Daoy (cell line): ENCODE measurements around the gene FOLR2. TPM values are rescaled to one million over a fixed set of nuclear protein-coding genes. Genes with fewer than 3 reads are reported as not detected.
A peak's percentile ranks its signal among the peaks of the same experiment; 100 is the strongest.
"Not testable (repeated sequence)": the region's sequence is repeated elsewhere in the genome, so short reads cannot be mapped to it uniquely, and the experiment has no call there.

Source experiments
- DNase-seq: peaks from one replicate; pipeline ENCODE4 v3.0.0-alpha.2; 2015; ENCODE audit warnings: low read depth
- total RNA-seq: library from RNA; depleted of rRNA; stranded (reverse); fragments of >200 nt; shearing (Covaris generic); gene quantifications from 2 replicates; pipeline ENCODE4 v1.2.3, GENCODE V29; 2014; rRNA removed

The FOLR2 gene
- not detected in 2 replicates for total RNA-seq

DNA sequence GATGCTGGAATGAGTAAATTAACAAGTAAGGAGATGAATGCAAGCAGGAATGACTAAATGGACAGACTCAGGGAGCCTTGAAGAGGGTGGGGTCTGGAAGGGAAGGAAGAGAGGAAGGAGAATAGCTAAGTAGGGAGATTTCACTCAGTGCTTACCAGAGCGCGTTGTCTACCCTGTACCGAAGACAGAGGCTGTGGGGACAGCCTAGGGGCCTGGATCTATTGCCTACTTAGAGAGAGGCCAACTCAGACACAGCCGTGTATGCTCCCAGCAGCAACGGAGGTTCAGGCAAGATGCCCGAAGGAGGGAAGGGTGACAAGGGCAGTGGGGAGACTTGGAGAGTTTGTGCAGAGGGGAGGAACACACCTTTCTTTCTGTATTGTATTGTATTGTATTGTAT lies at the start of gene FOLR2:
TSS of gene FOLR2 (plus strand) at position 157 of the 400 bp plus-strand sequence. CDS start 1,791 bp downstream, outside the sequence.
- no peak for DNase-seq

DNA sequence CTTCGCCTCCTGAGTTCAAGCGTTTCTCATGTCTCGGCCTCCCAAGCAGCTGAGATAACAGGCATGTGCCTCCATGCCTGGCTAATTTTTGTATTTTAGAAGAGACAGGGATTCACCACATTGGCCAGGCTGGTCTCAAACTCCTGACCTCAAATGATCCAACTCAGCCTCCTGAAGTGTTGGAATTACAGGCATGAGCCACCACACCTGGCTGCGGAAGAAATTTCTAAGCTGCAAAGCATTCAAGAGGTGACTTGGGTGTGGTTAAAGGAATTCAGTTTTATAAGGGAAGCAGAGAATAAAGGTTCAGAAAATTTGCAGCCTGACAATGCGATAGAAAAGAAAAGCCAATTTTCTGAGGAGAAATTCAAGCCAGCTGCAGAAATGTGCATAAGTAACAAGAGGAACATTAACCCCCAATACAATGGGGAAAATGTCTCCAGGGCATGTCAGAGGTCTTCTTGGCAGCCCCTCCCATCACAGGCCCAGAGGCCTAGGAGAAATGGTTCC lies 47.5 kb upstream of the FOLR2 start:
- not testable (repeated sequence) for DNase-seq

DNA sequence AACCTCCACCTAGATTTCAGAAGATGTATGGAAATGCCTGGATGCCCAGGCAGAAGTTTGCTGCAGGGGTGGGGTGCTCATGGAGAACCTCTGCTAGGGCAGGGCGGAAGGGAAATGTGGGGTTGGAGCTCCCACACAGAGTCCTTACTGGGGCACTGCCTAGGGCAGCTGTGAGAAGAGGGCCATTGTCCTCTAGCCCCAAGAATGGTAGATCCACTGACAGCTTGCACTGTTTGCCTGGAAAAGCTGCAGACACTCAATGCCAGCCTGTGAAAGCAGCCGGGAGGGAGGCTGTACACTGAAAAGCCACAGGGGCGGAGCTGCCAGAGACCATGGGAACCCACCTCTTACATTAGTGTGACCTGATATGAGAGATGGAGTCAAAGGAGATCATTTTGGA lies 46.8 kb upstream of the FOLR2 start:
- DNase-seq: not testable (repeated sequence)

DNA sequence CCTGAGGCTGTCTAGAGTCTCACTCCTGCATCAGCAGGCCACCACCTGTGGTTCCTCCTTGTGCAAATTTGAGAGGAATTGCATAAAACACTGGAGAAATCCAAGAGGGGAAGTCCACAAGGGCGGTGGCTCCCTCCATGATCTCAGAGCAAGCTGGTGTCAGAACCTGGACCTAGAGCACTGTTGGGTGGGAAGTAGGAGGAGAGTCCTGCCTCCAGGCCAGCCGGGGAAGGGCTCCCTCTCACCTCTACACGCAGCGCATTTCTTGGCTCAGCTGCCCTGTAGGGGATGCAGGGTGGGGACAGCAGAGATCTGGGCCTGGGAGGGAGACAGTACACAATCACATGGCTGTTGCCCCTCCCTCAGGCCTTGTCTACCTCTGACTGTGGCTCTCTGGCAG lies 44.6 kb upstream of the FOLR2 start:
- DNase-seq: not testable (repeated sequence)

DNA sequence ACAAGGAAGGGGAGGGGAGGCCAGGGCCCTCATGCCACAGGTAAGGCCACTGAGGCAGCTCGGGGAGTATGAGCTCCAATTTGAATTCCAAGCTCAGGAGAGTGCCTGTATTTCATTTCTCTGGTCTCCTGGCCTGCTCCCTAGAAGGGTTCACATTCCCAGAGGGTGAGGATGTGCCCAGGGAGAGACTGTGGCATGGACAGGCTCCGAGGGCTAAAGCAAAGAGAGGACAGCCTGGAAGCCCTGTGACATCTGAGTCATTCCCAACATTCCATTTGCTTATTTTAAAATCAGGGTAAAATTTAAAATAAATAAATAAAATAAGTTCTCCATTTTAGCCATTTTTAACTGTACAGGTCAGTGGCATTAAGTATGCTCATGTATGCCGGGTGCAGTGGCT lies 43.3 kb upstream of the FOLR2 start:
- no peak for DNase-seq

DNA sequence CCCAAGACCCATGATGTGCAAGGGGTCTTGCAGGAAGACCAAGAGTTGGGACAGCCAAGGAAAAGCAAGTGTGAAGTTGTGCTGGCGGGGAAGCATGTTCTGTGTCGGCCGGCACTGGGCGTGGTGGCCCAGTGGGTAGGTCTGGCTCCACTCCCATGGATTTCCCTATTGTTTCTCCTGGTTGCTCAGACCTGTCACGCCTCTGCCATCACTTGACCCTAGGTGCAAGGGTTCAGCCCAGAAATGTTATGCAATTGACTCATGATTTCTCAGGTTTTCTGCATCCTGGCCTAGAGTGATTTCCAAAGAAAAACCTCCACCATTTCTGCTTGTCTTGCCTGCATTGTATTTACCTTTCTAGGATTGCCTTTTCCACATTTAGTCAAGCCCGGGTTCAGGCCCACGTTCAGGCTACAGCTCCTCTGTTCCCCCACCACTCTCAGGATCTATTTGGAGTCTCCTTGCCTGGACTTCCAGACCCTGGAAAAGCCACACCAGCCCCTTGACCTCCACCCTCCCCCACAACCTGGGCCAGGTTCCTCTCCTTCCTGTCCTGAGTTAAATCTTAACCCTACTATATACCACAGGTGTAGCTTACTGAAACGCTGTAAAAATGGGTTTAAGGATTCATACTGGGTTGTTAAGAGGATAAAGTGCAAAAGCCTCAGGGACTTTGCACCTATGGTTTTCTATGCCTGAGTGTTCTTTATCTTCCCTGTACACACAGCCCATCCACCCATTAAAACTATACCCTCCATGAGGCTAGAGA lies 42.1 kb upstream of the FOLR2 start:
- no peak for DNase-seq

DNA sequence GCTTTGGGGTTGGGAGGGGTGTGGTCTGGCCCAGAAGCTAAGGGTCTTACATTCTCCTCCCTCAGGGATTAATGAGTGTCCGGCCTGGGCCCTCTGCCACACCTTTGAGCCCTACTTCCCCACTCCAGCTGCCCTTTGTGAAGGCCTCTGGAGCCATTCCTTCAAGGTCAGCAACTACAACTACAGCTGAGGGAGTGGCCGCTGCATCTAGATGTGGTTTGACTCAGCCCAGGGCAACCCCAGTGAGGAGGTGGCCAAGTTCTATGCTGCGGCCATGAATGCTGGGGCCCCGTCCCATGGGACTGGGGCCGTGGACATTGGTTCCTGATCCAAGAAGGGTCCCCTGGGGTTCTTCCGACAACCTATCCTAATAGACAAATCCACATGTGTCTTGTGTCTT lies 38.9 kb upstream of the FOLR2 start:
- DNase-seq: no peak

DNA sequence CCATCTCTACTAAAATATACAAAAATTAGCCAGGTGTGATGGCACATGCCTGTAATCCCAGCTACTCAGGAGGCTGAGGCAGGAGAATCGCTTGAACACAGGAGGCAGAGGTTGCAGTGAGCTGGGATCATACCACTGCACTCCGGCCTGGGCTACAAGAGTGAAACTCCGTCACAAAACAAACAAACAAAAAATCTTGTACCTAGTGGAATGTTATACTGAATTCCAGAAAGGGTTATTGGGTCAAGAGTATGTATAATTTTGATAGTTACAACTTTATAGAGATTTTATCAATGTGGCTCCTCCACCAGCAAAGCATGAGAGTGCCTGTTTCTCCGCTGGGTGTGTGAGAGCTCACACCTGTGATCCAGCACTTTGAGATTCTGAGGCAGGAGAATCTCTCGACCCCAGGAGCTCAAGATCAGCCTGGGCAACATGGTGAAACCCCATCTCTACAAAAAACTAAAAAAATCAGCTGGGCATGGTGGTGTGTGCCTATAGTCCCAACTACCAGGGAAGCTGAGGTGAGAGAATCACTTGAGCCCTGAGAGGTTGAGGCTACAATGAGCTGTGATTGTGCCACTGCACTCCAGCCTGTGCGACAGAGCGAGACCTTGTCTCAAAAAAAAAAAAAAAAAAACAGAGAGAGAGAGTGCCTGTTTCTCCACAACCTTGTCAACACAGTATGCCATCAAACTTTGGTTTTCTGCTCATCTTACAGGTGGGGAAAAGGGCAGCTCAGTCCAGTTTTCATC lies 37.4 kb upstream of the FOLR2 start:
- no peak for DNase-seq

DNA sequence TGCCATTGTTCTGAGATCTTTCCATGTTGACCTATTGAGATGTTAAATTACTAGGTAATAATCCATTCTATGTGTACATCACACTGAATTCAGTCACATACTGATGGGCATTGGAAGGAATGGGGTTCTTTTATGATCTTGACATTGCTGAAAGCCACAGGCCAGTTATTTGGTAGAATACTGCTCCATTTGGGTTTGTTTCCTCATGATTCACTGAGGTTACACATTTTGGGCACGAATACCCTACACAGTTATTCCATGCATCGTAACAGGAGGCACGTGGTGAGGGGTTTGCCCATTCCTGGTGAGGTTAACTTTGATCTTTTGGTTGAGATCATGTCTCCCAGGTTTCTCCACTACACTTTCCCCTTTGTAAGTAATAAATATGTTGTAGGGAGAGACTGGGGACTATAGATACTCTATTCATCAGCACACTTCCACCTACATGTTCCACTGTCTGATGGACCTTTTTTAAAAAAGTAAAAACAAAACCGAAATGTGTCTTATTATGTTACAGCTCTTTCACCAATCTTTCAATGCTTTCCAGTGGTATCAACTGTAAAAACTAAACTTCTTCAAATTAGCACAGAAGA lies 36.7 kb upstream of the FOLR2 start:
- DNase-seq: no peak

DNA sequence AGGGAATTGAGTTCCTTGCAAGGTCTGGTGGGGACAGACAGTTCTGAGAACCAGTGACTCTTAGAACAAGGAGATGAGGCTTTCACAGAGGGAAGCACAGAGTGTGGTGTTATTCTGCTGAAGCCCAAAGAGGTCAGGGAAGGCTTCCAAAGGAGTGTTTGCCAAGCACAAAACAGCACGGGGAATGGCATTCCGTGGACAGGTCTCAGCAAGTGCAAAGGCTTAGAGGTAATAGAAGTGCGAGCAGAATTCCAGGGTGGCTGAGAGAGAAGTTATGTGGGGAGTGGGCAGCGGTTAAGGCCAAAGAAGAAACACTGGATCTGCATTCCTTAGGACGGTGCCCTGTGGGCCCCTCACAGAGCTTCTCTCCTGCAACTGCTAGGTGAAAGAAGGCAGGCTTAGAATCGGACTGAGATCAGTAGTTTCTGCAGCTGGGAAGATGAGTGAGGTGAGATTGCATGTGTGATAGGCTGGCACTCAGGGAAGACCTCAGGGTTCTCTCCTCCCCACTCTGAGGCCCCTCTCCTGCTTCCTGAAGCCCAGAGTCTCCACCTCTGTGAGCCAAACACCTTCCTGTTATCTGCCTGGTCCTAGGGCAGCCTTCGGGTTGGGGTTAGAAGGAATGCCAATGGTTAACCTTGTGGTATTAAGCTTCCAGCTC lies 35.6 kb upstream of the FOLR2 start:
- not testable (repeated sequence) for DNase-seq

DNA sequence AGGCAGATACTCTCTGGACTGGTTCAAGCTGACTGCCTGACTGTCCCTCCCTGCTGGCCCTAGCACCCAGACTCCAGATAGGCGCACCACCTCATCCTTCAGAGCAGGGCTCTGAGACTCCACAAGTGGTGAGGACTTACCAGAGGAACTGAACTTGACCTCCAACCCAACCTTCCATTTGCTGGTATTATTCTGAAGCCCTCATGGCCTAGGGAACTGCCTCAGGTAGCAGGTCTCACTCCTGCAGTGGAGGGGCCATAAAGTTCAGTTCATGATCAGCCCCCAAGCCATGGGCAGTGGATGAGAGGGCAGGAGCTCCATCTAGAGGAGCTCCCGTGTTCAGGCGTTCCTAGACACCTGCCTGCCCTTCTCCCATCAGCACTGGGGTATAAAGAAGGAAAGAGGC lies 35.0 kb upstream of the FOLR2 start:
- DNase-seq: not testable (repeated sequence)

DNA sequence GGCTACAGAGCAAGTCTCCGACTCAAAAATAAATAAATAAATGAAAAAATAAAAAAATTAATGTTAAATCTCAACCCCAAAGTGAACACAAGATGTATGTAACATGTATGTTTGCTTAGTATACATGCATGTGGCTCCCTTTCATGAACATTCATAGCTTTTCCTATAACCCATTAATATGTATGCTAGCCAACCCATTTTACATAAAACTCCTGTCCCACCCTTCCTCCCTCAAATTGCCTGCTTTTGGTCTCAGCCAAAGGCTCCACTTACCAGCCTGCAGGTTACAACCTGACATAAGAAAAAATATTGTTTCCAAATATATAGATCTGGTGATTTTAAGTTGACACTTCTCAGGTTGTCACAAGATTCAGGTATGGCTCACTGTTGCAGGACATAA lies 28.3 kb upstream of the FOLR2 start:
- DNase-seq: no peak

DNA sequence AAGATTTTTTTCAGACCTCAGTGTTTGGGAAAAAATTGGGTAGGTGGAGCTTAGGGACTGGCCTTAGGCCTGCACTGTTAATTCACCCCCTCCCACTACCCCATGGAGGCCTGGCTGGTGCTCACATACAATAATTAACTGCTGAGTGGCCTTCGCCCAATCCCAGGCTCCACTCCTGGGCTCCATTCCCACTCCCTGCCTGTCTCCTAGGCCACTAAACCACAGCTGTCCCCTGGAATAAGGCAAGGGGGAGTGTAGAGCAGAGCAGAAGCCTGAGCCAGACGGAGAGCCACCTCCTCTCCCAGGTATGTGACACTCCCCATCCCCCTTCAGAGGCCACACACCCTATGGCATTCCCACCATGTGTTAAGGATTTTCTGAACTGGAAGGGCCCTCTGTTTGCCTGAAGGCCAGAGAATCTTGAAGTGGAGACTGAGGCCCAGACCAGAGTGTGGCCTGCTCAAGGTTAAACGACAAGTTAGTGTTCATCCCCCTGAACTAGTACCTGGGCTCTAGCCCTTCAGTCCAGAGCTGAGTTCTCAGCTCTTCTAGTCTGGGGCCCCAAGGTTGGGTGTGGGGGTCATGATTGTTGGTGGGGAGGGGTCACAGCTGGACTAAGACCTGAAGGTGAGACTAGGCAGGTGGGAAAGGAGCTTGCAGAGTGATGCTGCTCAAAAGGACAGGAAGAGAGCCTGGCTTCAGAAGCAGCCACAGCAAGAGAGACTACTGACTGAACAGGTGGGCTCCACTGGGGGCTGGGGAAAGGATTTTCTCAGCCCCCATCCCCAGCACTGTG lies 26.9 kb upstream of the FOLR2 start:
- no peak for DNase-seq

DNA sequence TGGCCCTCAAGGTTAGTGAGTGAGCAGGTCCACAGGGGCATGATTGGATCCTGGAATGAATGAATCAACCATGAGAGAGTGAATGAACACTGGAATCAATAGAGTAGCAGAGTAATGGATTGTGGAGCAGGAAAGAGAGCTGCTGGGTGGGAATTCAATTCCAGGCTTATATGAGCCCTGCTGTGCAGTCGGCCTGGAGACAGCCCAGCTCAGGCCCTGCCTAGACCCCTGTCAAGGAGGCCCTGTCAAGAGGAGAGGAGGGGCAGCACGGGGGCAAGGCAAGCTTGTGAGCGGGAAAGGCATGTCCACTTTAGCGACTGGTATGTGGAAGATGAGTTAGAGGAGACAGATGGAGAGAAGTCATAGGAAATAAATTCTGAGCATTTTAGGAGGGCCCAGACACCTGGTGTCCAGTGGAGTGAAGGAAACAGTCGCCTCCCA lies 25.9 kb upstream of the FOLR2 start:
- no peak for DNase-seq

DNA sequence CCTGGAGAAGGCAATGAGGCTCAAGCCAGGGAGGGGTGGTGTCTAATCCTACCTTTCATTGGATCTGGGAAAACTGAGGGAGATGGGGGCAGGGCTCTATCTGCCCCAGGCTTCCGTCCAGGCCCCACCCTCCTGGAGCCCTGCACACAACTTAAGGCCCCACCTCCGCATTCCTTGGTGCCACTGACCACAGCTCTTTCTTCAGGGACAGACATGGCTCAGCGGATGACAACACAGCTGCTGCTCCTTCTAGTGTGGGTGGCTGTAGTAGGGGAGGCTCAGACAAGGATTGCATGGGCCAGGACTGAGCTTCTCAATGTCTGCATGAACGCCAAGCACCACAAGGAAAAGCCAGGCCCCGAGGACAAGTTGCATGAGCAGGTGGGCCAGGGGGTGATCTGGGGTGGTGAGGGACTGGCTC lies 24.6 kb upstream of the FOLR2 start, which contains the start of gene FOLR1:
TSS of gene FOLR1 (plus strand) at position 180 of the 421 bp plus-strand sequence. CDS start at position 214, 34 bp downstream.
- peak; percentile 30 for DNase-seq

DNA sequence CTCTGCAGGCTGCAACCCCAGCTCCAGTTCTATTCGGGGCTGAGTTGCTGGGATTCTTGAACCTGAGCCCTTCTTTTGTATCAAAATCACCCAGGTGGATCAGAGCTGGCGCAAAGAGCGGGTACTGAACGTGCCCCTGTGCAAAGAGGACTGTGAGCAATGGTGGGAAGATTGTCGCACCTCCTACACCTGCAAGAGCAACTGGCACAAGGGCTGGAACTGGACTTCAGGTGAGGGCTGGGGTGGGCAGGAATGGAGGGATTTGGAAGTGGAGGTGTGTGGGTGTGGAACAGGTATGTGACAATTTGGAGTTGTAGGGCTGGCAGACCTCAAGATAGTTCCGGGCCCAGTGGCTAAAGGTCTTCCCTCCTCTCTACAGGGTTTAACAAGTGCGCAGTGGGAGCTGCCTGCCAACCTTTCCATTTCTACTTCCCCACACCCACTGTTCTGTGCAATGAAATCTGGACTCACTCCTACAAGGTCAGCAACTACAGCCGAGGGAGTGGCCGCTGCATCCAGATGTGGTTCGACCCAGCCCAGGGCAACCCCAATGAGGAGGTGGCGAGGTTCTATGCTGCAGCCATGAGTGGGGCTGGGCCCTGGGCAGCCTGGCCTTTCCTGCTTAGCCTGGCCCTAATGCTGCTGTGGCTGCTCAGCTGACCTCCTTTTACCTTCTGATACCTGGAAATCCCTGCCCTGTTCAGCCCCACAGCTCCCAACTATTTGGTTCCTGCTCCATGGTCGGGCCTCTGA lies 20.9 kb upstream of the FOLR2 start:
- no peak for DNase-seq

DNA sequence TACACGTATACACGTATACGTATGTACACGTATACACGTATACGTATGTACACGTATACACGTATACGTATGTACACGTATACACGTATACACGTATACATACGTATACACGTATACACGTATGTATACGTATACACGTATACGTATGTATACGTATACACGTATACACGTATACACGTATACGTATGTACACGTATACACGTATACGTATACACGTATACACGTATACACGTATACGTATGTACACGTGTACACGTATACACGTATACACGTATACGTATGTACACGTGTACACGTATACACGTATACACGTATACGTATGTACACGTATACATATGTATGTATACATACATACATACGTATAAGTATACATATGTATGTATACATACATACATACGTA lies 15.1 kb upstream of the FOLR2 start:
- DNase-seq: not testable (repeated sequence)

DNA sequence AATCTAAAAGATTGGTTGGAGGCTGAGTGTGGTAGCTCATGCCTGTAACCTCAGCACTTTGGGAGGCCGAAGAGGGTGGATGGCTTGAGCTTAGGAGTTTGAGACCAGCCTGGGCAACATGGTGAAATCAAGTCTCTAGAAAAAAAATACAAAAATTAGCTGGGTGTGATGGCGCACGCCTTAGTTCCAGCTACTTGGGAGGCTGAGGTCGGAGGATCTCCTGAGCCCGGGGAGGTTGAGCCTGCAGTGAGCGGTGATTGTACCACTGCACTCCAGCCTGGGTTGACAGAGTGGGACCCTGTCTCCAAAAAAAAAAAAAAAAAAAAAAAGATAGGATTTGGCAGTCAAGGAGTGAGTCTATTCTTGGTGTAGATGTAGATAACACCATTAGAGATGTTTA lies 14.0 kb upstream of the FOLR2 start:
- no peak for DNase-seq

DNA sequence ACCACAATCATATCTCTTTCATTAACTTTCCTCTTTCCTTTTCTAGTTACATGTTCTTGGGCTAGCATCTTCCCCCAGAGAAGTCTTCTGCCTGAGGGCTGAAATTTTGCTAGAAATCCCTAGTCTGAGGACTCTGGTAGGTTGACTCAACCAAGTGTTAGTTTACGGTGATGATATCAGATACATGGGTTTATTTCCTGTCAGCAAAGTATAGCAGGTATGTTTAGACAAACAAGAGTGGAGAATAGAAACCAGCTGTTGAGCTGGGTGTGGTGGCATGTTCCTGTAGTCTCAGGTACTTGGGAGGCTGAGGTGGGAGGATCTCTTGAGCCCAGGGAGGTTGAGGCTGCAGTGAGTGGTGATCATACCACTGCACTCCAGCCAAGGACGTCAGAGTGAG lies 13.4 kb upstream of the FOLR2 start:
- no peak for DNase-seq

DNA sequence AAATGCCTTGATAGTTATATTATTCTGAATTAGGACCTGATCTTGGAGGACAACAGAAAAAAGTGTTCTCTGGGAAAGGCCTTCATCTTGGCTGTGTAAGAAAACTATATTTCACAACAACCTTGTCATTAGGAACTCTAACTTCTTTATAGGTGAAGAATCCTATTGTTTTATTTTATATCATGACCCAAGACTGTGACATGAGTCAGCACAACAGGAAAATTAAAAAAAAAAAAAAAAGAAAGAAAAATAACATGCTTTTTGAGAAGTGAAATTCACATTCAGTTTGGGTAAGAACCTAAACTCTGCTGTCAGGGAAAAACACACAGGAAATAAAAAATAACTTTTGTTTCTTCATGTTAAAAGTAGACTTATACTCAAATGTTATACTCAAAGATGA lies 11.7 kb upstream of the FOLR2 start:
- no peak for DNase-seq
